GM18498 (cell line): ENCODE measurements around the gene GAN.
"Not testable (repeated sequence)": the region's sequence is repeated elsewhere in the genome, so short reads cannot be mapped to it uniquely, and the experiment has no call there.

Experiments used
- ATAC-seq: cut with Tn5 transposase; IDR thresholded peaks from one replicate; pipeline ENCODE4 v1.9.1; 2021; ENCODE audit warnings: mild to moderate bottlenecking, moderate library complexity; ENCODE audit not compliant: unreplicated experiment

GAN gene

DNA sequence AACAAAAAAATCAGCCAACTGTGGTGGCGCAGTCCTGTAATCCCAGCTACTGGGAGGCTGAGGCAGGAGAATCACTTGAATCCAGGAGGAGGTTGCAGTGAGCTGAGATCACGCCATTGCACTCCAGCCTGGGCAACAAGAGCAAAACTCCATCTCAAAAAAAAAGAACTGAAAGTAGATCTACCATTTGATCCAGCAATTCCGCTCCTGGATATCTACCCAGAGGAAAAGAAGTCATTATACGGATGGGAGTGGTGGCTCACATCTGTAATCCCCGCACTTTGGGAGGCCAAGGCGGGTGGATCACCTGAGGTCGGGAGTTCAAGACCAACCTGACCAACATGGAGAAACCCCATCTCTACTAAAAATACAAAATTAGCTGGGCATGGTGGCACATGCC, 107.4 kb downstream of the GAN start:
- ATAC-seq = not testable (repeated sequence)

GRCh38 chr16:81424771-81425170, 110.0 kb downstream of the GAN start:
- ATAC-seq = peak; percentile 52

DNA sequence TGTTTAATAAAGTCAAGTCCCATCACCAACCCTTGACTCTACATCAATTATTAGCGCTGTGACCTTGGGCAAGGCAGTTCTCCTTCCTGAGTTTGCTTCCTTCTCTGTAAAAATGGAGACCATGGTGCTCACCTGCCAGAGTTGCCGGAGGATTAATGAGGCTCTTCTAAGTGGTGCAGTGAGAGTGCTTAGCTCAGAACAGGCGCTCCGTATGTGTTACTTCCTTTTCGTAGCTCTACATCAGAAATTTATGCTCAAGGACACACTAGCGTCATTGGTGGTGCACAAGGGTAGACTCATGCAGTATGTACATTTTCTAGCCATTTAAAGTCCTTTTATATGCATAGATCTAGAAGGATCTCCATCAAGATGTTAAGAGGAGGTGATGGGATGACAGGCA, 112.5 kb downstream of the GAN start:
- ATAC-seq = no peak

DNA sequence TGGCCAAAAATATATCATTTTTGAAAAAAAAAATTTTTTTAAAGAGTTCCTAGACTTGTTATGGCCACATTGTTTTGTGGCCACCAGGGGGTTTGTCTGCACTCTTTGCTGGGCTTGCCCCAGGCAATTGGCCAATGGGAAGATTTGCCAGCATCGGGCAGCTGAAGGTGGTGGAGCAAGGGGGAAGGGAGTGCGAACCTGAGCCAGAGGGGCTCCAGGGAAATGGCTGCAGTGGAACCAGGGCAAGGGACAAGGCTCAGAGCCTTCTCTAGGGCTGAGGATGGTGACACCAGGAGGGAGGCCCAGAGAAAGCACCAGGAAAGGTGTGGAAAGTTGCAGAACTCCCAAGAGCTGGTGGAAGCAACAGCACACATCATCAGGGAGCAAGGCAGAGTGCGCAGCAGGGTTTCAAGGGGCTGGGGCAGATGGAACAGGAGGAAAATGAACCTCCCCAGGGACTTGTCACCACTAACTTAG, 114.3 kb downstream of the GAN start:
- ATAC-seq = no peak

- ATAC-seq = peak; percentile 45
These were observed 117.0 kb downstream of the GAN start for GRCh38 chr16:81431554-81432353.

DNA sequence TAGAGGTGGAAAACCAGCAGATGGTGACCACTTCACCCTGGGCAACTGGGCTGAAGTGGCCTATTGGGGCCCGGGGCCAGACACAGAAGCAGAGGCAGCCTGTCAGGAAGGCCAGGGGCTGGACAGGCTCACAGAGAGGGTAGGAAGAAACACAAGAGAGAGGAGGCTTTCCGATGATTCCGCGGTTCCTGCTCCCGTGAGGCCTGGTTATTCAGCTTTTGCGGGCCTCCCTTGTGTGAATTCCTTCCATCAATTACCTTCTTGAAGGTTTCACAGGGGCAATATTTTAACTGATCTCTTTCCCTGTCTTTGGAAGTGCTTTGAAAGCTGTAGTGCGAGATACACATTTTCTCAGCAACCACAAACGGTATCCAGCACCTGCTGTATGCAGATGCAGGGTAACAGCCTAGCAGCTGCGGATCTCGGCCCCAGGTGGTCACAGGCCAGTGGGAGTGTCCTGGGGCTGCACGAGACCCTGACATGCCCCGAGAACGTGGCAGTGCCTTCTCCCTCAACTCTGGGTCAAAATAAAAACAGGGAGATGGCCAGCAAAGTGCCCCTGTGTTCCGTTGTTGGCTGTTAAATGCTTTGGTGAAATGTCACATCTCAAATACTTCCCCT, 118.3 kb downstream of the GAN start:
- no peak for ATAC-seq

DNA sequence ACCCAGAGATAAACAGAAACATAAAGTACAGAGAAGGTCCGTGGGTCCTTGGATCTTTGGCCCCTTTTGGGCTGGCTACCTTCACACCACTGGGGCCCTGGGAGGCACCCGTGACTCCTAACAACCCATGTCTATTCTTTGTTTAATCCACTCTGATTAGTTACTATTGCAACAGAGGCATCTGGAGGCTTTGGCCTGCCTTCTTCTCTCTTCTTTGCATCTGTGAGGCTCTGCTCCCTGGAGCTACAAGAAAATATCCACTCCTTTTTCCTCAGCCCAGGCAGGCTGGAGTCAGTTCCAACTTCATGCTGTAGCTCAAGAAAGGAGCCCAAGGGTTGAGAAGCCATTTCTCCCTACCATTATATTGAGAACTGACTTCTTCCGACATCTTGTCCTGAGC, 120.3 kb downstream of the GAN start:
- ATAC-seq = no peak

DNA sequence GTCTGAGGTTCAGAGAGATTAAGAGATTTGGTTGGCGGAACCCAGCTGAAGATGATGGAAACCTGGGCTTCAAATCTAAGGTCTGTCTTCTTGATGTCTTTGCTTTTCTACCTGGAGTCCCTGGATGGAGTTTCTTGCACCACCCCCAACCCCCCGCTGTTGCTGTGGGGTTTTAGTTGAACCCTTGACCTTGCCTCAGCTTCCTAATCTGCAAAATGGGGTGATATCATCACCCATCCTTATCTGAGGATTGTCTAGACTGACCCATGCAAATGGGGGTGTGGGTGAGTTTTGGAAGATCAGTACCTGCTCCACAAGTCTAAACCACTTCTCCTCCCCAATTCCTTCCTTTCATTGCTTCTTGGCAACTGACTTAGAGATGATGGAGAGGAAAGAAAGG, 120.8 kb downstream of the GAN start:
- no peak for ATAC-seq

DNA sequence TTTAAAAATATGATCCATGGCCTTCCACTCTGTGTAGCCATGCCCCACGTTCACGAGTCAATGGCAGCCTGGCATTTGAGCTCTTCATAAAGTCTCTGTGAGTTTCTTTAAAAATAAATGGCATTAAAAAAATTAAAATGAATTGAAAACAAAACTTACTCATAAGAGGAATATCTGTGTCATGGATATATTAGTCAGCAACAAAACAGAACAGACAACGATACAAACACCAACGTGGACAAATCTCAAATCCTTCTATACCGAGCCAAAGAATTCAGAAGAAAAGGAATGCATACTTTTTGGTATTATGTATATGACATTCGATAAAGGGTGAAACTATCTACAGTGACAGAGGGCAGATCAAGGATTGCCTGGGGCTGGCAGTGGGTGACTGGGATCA, 121.6 kb downstream of the GAN start:
- no peak for ATAC-seq

DNA sequence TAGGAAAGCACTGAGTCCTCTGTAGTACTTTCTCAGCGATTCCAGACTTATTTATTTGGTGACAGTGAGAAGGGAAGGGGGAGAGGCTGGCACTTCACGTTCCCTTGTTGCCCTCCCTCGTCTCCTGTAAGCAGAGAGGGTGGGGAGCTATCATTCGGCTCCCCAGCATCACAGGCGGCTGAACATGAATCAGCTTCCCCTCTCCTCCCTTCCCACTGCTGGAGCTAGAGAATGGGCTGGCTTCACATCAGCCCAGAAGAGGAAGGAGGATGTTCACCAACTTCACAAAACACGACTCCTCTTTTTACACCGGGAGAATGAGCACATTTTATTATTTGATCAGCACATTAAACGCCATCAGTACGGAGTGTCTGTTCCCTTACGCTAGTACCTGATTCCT, 123.1 kb downstream of the GAN start:
- no peak for ATAC-seq
